K562 (cell line): ENCODE results near the gene PPARD. TPM values are rescaled to one million over a fixed set of nuclear protein-coding genes. Genes with fewer than 3 reads are reported as not detected.

ENCODE experiments used
- ATAC-seq: fragments of 200-7000 bp; cut with Tn5 transposase; 3 replicates; pipeline ENCODE4 v1.9.1; 2020; ENCODE audit warnings: moderate library complexity
- BruUV-seq: library from RNA; stranded (reverse); fragments of 400-500 nt; replicated peaks from 2 replicates; lab custom pipeline; 2021; lab: Mats Ljungman, UMichigan
- CTCF ChIA-PET: fragments of 300-600 bp; formaldehyde crosslinking; extraction: SDS; loops from one replicate; lab custom pipeline; 2021; ENCODE audit warnings: low intra/inter-chr PET ratio; lab: Yijun Ruan, JAX
- POLR2A ChIA-PET: fragments of 300-600, 350-650 bp; sonication (Branson Sonifier 250); formaldehyde crosslinking; extraction: SDS; loops from one replicate; lab custom pipeline; 2021; ENCODE audit warnings: antibody characterized with exemption, inconsistent platforms; lab: Yijun Ruan, JAX
- DNase-seq, 4 experiments: peaks; one replicate each; pipeline versions ENCODE4 v3.0.0 to v3.0.0-alpha.2; 2011 to 2018; ENCODE audit warnings: low spot score in 3 of 4, mixed read lengths in 3 of 4; ENCODE audit errors: extremely low read depth in 1 of 4
- FAIRE-seq: peaks from 2 replicates; lab custom pipeline; 2011; peaks lifted over from hg19 to GRCh38; lab: Jason Lieb, UNC
- H2AFZ ChIP-seq: 2 replicates; pipeline ENCODE4 v1.6.0; 2011; ENCODE audit warnings: low read depth, low read length, control low read depth, inconsistent platforms
- H3K27ac ChIP-seq: fragments of 200-600 bp; 3 replicates; pipeline ENCODE4 v1.8.0; 2011; ENCODE audit warnings: low read depth, mild to moderate bottlenecking, control low read depth, inconsistent platforms, low read length, moderate library complexity, mixed read lengths; ENCODE audit errors: extremely low read depth
- H3K27me3 ChIP-seq, 2 experiments: fragments of 300-600 bp in 1 of 2; 2 replicates in 1 of 2; 3 replicates in 1 of 2; pipeline versions ENCODE4 v1.6.0 to v1.8.0; 2011; ENCODE audit warnings: inconsistent platforms in 2 of 2, low read length in 2 of 2, mild to moderate bottlenecking in 1 of 2, mixed read lengths in 1 of 2, moderate library complexity in 1 of 2; ENCODE audit not compliant: control insufficient read depth in 2 of 2, insufficient read depth in 2 of 2
- H3K36me3 ChIP-seq: fragments of 300-600 bp; 3 replicates; pipeline ENCODE4 v1.8.0; 2011; ENCODE audit warnings: mild to moderate bottlenecking, low read length, inconsistent platforms; ENCODE audit not compliant: control insufficient read depth, insufficient read depth
- H3K4me1 ChIP-seq, 2 experiments: fragments of 200-600 bp in 1 of 2; replicated peaks in 1 of 2; 2 replicates in 1 of 2; 3 replicates in 1 of 2; pipeline versions ENCODE4 v1.5.1 to v1.8.0; 2011; ENCODE audit warnings: inconsistent platforms in 2 of 2, low read length in 2 of 2, mild to moderate bottlenecking in 1 of 2, mixed read lengths in 1 of 2, moderate library complexity in 1 of 2; ENCODE audit not compliant: control insufficient read depth in 2 of 2, insufficient read depth in 2 of 2
- H3K4me2 ChIP-seq: 2 replicates; pipeline ENCODE4 v1.6.1; 2011; ENCODE audit warnings: low read length, control low read depth, inconsistent platforms, mixed read lengths; ENCODE audit not compliant: insufficient read depth
- H3K4me3 ChIP-seq: fragments of 200-600 bp; sonication (generic), shearing (Covaris generic); 2 replicates; pipeline ENCODE4 v1.5.1; 2016; ENCODE audit warnings: control low read depth, inconsistent platforms
- H3K79me2 ChIP-seq: fragments of 200-600 bp; 3 replicates; pipeline ENCODE4 v1.8.0; 2011; ENCODE audit warnings: low read length, inconsistent platforms; ENCODE audit not compliant: control insufficient read depth, insufficient read depth
- H3K9ac ChIP-seq, 2 experiments: 2 replicates each; pipeline versions ENCODE4 v1.6.0 to v1.6.1; 2011; ENCODE audit warnings: low read depth in 2 of 2, low read length in 2 of 2, control low read depth in 1 of 2, inconsistent platforms in 1 of 2, mild to moderate bottlenecking in 1 of 2, mixed read lengths in 1 of 2; ENCODE audit not compliant: insufficient read depth in 1 of 2
- H3K9me1 ChIP-seq: one replicate; pipeline ENCODE4 v1.6.0; 2011; ENCODE audit warnings: inconsistent platforms, mild to moderate bottlenecking, low read length, moderate library complexity; ENCODE audit not compliant: control insufficient read depth, insufficient read depth
- H3K9me3 ChIP-seq: replicated peaks from 2 replicates; pipeline ENCODE4 v1.5.1; 2011; ENCODE audit warnings: low read depth, low read length, inconsistent platforms; ENCODE audit not compliant: control insufficient read depth, insufficient read depth
- H4K20me1 ChIP-seq: replicated peaks from 2 replicates; pipeline ENCODE4 v1.6.1; 2011; ENCODE audit warnings: low read length, inconsistent platforms, mixed read lengths; ENCODE audit not compliant: control insufficient read depth, insufficient read depth
- CXXC5 ChIP-seq: fragments of 250-450 bp; sonication (Bioruptor Pico); IDR thresholded peaks from 2 replicates; pipeline ENCODE4 v1.8.0; 2022; ENCODE audit warnings: inconsistent platforms, mild to moderate bottlenecking, moderate library complexity
- GATA2 ChIP-seq: sonication (generic); formaldehyde crosslinking; IDR thresholded peaks from 2 replicates; pipeline ENCODE4 v1.4.0; 2020; ENCODE audit warnings: mild to moderate bottlenecking, missing genetic modification reagents
- HDAC2 ChIP-seq: fragments of 450-650 bp; IDR thresholded peaks from 2 replicates; pipeline ENCODE4 v1.6.1; 2016; ENCODE audit warnings: mild to moderate bottlenecking
- HMG20B ChIP-seq: fragments of 250-450 bp; sonication (Bioruptor Pico); IDR thresholded peaks from 2 replicates; pipeline ENCODE4 v1.5.0; 2021; ENCODE audit warnings: mild to moderate bottlenecking
- KLF10 ChIP-seq: fragments of 250-450 bp; sonication (Bioruptor Pico); IDR thresholded peaks from 2 replicates; pipeline ENCODE4 v1.6.1; 2021; ENCODE audit warnings: matching md5 sums
- NR2C1 ChIP-seq, 2 experiments: fragments of 450-650 bp; IDR thresholded peaks; 2 replicates each; pipeline ENCODE4 v1.6.1; 2017; ENCODE audit warnings: mild to moderate bottlenecking in 2 of 2, antibody characterized with exemption in 1 of 2, inconsistent platforms in 1 of 2, missing compliant biosample characterization in 1 of 2, missing genetic modification characterization in 1 of 2
- PCBP2 ChIP-seq: fragments of 200-400 bp; formaldehyde crosslinking; IDR thresholded peaks from 2 replicates; pipeline ENCODE4 v1.6.1; 2018; ENCODE audit warnings: low read length, low read depth, mild to moderate bottlenecking, moderate library complexity; ENCODE audit not compliant: poor library complexity, severe bottlenecking
- RBM14 ChIP-seq: fragments of 200-400 bp; formaldehyde crosslinking; IDR thresholded peaks from 2 replicates; pipeline ENCODE4 v1.6.1; 2018; ENCODE audit warnings: low read depth, mild to moderate bottlenecking, low read length, moderate library complexity, borderline replicate concordance; ENCODE audit not compliant: insufficient read depth
- YY1 ChIP-seq, 3 experiments: IDR thresholded peaks; 2 replicates each; pipeline ENCODE4 v1.6.1; 2011; ENCODE audit warnings: low read length in 2 of 3, mild to moderate bottlenecking in 2 of 3, moderate library complexity in 2 of 3, borderline replicate concordance in 1 of 3, control low read depth in 1 of 3, low read depth in 1 of 3; ENCODE audit not compliant: insufficient read depth in 3 of 3, insufficient replicate concordance in 2 of 3, control insufficient read depth in 1 of 3, insufficient read length in 1 of 3; ENCODE audit errors: extremely low read depth in 1 of 3
- ZKSCAN3 ChIP-seq: fragments of 250-450 bp; sonication (Bioruptor Pico); IDR thresholded peaks from 2 replicates; pipeline ENCODE4 v1.4.0; 2020
- ZKSCAN8 ChIP-seq: fragments of 200-800 bp; sonication (Bioruptor generic); IDR thresholded peaks from 2 replicates; pipeline ENCODE4 v1.6.1; 2016; ENCODE audit warnings: missing genetic modification characterization, missing compliant biosample characterization
- WGBS: fragments of 100-300 bp; shearing (Covaris generic); methylation state at CpG from one replicate; pipeline ENCODE4 v1.1.6; 2016; ENCODE audit warnings: low coverage, mixed read lengths; ENCODE audit not compliant: insufficient coverage; ENCODE audit errors: missing lambda C conversion rate; 5-methylcytosine and 5-hydroxymethylcytosine counted together
- in situ Hi-C: fragments of 300-500 bp; cut with MboI; formaldehyde crosslinking; loops from 4 replicates; pipeline ENCODE4 v1.15.0; 2018; ENCODE audit warnings: inconsistent platforms, mixed read lengths
- intact Hi-C: fragments of 100-400 bp; cut with micrococcal nuclease; formaldehyde crosslinking; loops from 2 replicates; pipeline ENCODE4 v1.14.2; 2022
- polyA plus RNA-seq, 8 experiments: library from polyadenylated mRNA; depleted of rRNA in 4 of 8; stranded (reverse) in 5 of 8; unstranded in 3 of 8; fragments of >200 nt; fragmentation: Nextera tagmentation in 2 of 8; fragmentation: Illumina TruSeq in 1 of 8; extraction: Ambion mirVana in 2 of 8; extraction: Trizol in 1 of 8; gene quantifications; 2 replicates each; pipeline versions ENCODE4 v1.2.1 to v1.2.3, GENCODE V29; 2011 to 2014; ENCODE audit warnings: inconsistent platforms in 1 of 8, missing spikeins in 1 of 8
- total RNA-seq, 7 experiments: library from RNA; depleted of rRNA in 6 of 7; stranded (reverse); fragments of >200 nt in 6 of 7; fragmentation: Illumina TruSeq in 2 of 7; extraction: Trizol in 2 of 7; gene quantifications; 2 replicates each; pipeline versions ENCODE4 v1.2.1 to v1.2.3, GENCODE V29; 2011 to 2021; ENCODE audit warnings: low replicate concordance in 1 of 7
- TF ChIP-seq, protein P1 (sequence below): IDR thresholded peaks from 2 replicates; pipeline ENCODE4 v1.6.1; 2016; ENCODE audit warnings: missing genetic modification characterization, missing compliant biosample characterization
- TF ChIP-seq, protein P2 (sequence below), 2 experiments: fragments of 250-450 bp in 1 of 2; fragments of 450-650 bp in 1 of 2; sonication (Bioruptor Pico) in 1 of 2; IDR thresholded peaks; 2 replicates each; pipeline versions ENCODE4 v1.6.1 to v1.8.0; 2016 to 2021; ENCODE audit warnings: mild to moderate bottlenecking in 2 of 2, moderate library complexity in 2 of 2, missing compliant biosample characterization in 1 of 2, missing genetic modification characterization in 1 of 2

The PPARD gene
- total and polyA plus RNA-seq, 9 of the 15 experiments (the other 6 are each of a cell fraction or from before 2014, with no cell fraction given) = 0.14 to 13.2 (median 3.8) TPM

DNA sequence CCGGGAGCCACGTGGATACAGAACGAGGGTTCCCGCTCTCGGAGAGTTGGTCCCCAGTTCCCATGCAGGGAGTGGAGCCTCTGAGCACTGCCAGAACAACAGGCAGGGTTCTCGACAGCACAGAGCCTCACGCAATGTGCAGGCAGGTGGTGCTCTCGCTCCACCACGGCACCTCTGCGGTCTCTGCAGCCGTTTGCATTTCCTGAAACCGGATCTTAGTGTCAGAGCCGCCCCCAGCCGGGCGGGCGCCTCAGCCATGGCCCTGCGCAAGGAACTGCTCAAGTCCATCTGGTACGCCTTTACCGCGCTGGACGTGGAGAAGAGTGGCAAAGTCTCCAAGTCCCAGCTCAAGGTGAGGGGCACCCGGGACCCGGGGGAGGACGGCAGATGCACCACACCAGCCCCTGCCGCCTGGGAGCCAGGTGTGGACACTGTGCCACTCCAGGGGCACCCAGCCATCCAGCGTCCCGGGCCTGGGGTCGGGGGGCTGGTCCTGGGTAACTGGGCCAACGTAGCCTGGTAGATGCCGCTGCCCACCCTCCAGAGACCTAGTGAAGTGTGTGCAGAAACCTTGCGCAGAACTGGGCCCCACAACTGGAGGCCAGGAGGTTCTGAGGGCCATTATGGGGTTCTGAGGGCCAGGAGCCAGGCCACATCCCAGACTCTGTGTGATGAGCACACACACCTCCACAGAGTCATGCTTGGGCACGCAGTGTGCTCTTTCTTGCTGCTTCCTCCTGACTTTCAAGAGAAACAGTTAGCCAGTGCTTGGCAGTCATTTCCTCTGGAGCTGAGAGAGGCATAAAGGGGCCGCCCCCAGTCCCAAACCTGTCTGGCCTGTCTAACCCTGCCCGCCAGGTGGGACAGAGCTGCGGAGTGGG is 44.5 kb upstream of the PPARD start, which contains the start of gene DEF6:
TSS of gene DEF6 (plus strand) at position 218 of the 881 bp plus-strand sequence. CDS start at position 257, 39 bp downstream.
- CTCF ChIA-PET = interaction anchor here (0.6 to 3.2 kb wide), 15 partner anchors 9 to 1427 kb away, joined by 3 to 33 read pairs (median 4); partner anchors contain the start of genes ARMC12, FANCE and RPL10A
- H3K27me3 ChIP-seq = no peaks in the 10 kb centered on the region
- peaks cover 22% of the 10 kb centered on the region for H3K79me2 ChIP-seq
- ATAC-seq (peak; percentile 96), FAIRE-seq (peak; percentile 95), DNase-seq (peak; percentile 94 to 97 (median 96))
- H3K4me2 ChIP-seq = peak within 1 kb of the TSS; percentile 94
- in situ Hi-C loops = loop anchor here (5.0 kb wide), 1 partner anchor 439 kb away; the partner anchor contains the start of gene ARMC12
- peak within 1 kb of the TSS; percentile 81 for H3K27ac ChIP-seq
- no peaks in the 10 kb centered on the region for H3K9me1 ChIP-seq
- H3K36me3 ChIP-seq = no peaks in the 10 kb centered on the region; the same call in 2 of the 3 replicates
- H3K4me3 ChIP-seq = peak within 1 kb of the TSS; percentile 65
- H3K9ac ChIP-seq = peak within 1 kb of the TSS; percentile 80 to 95
- no peaks in the 10 kb centered on the region for H4K20me1 ChIP-seq
- H2AFZ ChIP-seq = peak within 1 kb of the TSS; percentile 94
- intact Hi-C loops = loop anchor here (1.0 to 10.0 kb wide), 8 partner anchors 29 to 657 kb away; partner anchors contain the start of genes ARMC12, PPARD and RPL10A
- POLR2A ChIA-PET = interaction anchor here (0.6 to 3.9 kb wide), 10 partner anchors 10 to 565 kb away, joined by 3 to 25 read pairs (median 4); partner anchors contain the start of gene RPL10A
- no peaks in the 10 kb centered on the region for H3K9me3 ChIP-seq
- peaks cover 31 to 37% of the 10 kb centered on the region in 2 experiments for H3K4me1 ChIP-seq
- 4% methylated on average over 35 of the region's 35 CpGs for WGBS
- BruUV-seq = TSS peak; percentile 52
- TF ChIP-seq HDAC2 (no peak), HMG20B (CRISPR knock-in tag) (no peak), PCBP2 (no peak), ZKSCAN8 (CRISPR knock-in tag) (no peak), GATA2 (CRISPR knock-in tag) (no peak), RBM14 (no peak), NR2C1 (IDR thresholded peaks at IDR 0.05) (no peak), NR2C1 (tag; IDR thresholded peaks at IDR 0.05) (no peak), ZKSCAN3 (no peak), CXXC5 (CRISPR knock-in tag) (peak; percentile 75), KLF10 (CRISPR knock-in tag) (no peak), YY1 (IDR thresholded peaks at IDR 0.05; ENCODE audit: borderline replicate concordance in 1 of 3, control insufficient read depth in 1 of 3, extremely low read depth in 1 of 3, insufficient read depth in 3 of 3, insufficient read length in 1 of 3, insufficient replicate concordance in 2 of 3, low read depth in 1 of 3, low read length in 2 of 3) (peak in 2 of 3 experiments; percentile 83 to 91)
- TF ChIP-seq, protein P1, sequence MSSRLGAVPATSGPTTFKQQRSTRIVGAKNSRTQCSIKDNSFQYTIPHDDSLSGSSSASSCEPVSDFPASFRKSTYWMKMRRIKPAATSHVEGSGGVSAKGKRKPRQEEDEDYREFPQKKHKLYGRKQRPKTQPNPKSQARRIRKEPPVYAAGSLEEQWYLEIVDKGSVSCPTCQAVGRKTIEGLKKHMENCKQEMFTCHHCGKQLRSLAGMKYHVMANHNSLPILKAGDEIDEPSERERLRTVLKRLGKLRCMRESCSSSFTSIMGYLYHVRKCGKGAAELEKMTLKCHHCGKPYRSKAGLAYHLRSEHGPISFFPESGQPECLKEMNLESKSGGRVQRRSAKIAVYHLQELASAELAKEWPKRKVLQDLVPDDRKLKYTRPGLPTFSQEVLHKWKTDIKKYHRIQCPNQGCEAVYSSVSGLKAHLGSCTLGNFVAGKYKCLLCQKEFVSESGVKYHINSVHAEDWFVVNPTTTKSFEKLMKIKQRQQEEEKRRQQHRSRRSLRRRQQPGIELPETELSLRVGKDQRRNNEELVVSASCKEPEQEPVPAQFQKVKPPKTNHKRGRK = no peak
- TF ChIP-seq, protein P2, sequence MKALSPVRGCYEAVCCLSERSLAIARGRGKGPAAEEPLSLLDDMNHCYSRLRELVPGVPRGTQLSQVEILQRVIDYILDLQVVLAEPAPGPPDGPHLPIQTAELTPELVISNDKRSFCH (CRISPR knock-in tag; IDR thresholded peaks at IDR 0.05) = no peak
- TF ChIP-seq, protein P2 (tag; IDR thresholded peaks at IDR 0.05) = no peak
